Mammary epithelial cell (primary cell): ENCODE results near the gene CCBE1.

Source experiments
- EZH2 ChIP-seq: IDR thresholded peaks from 2 replicates; pipeline ENCODE4 v1.6.1; 2012; ENCODE audit warnings: low read length, inconsistent platforms, borderline replicate concordance
- TF ChIP-seq, protein P1 (sequence below), 2 donors: IDR thresholded peaks in 1 of 2; conservative IDR thresholded peaks in 1 of 2; 2 replicates each; pipeline ENCODE4 v1.5.1; 2011 to 2012; ENCODE audit warnings: inconsistent platforms in 2 of 2, low read length in 2 of 2, mild to moderate bottlenecking in 2 of 2, control low read depth in 1 of 2, low read depth in 1 of 2; ENCODE audit not compliant: insufficient read depth in 1 of 2; ENCODE audit errors: extremely low read depth in 1 of 2

DNA sequence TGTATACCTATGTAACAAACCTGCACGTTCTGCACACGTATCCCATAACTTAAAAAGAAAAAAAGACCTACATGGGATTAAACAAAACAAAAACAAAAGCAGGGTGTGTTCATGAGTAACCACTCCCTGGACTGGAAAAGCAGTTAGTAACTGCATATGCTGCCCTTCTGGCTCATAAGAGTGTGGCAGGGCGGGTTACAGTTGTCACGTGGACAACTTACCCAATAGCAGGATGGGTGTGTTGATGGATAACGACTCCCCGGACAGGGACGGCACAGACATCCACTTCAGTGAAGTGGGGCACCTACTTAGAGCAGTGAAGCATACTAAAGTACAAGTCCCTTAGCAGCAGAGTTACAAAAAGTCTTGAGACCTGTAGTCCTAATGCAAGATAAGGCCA is 136.7 kb downstream of the CCBE1 start:
- TF ChIP-seq, protein P1, sequence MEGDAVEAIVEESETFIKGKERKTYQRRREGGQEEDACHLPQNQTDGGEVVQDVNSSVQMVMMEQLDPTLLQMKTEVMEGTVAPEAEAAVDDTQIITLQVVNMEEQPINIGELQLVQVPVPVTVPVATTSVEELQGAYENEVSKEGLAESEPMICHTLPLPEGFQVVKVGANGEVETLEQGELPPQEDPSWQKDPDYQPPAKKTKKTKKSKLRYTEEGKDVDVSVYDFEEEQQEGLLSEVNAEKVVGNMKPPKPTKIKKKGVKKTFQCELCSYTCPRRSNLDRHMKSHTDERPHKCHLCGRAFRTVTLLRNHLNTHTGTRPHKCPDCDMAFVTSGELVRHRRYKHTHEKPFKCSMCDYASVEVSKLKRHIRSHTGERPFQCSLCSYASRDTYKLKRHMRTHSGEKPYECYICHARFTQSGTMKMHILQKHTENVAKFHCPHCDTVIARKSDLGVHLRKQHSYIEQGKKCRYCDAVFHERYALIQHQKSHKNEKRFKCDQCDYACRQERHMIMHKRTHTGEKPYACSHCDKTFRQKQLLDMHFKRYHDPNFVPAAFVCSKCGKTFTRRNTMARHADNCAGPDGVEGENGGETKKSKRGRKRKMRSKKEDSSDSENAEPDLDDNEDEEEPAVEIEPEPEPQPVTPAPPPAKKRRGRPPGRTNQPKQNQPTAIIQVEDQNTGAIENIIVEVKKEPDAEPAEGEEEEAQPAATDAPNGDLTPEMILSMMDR (conservative IDR thresholded peaks at IDR 0.05 in 1 of 2, IDR thresholded peaks at IDR 0.05 in 1 of 2; ENCODE audit: extremely low read depth in 1 of 2, insufficient read depth in 1 of 2, low read depth in 1 of 2, low read length in 2 of 2) = no peak
- TF ChIP-seq EZH2 = no peak
